Panc1 (cell line): ENCODE data around the gene UPP1.

Experiments used
- CTCF ChIP-seq: fragments of 450-650 bp; IDR thresholded peaks from 2 replicates; pipeline ENCODE4 v1.5.1; 2017; ENCODE audit warnings: mild to moderate bottlenecking
- POLR2AphosphoS5 ChIP-seq: IDR thresholded peaks from 2 replicates; pipeline ENCODE4 v1.6.1; 2012; ENCODE audit warnings: mild to moderate bottlenecking, low read depth, low read length, moderate library complexity
- REST ChIP-seq, 2 experiments: IDR thresholded peaks; 2 replicates each; pipeline ENCODE4 v1.6.1; 2011 to 2012; ENCODE audit warnings: low read depth in 2 of 2, control low read depth in 1 of 2, low read length in 1 of 2, mild to moderate bottlenecking in 1 of 2, moderate library complexity in 1 of 2; ENCODE audit not compliant: insufficient read depth in 1 of 2
- TCF7L2 ChIP-seq: IDR thresholded peaks from 2 replicates; pipeline ENCODE4 v1.6.1; 2011; ENCODE audit warnings: mild to moderate bottlenecking, low read depth, low read length, inconsistent platforms

- TF ChIP-seq CTCF (no peak), POLR2AphosphoS5 (no peak; the same call in 1 of the 2 replicates), REST (IDR thresholded peaks at IDR 0.05; ENCODE audit: insufficient read depth in 1 of 2, low read depth in 2 of 2, low read length in 1 of 2) (no peak), TCF7L2 (no peak)
Observed at GRCh38 chr7:48107926-48108472, 18.9 kb downstream of the UPP1 start.
